ENCODE measurements around the gene NCKAP5.

Gene NCKAP5

DNA sequence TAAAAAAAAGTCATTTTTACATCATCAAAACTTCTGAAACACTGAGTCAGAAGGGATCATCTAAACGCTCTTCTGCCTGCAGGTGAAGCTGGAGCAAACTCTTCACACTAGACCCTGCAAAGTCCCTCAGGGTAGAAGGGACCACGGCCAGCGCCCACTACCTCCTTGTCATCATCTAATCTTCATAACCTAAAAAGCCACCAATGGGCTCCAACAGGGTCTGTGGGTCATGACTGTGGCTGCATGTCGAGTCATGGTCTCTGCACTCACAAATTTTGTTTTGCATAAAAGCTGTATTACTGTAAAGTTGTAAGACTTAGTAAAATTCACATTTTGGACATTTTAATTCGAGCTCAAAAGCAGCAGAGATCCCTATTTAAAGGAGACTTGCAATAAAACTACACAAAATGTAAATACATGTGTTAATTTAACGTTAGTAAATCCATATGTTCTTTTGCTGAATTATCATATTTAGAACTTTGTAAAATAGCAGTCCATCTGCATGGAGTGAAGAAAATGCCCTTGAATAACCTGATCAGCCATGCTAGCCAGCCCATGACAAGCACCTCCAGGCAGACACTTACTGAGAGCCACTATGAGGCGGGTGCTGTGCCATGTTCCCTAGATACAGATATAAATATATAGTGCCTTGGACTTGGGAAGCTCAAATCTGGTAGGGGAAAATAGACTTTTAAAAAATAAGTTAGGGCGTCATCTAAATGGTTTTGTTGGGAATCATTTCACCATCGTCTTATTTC is 461.0 kb downstream of the NCKAP5 start:
- TF ChIP-seq, protein P1, sequence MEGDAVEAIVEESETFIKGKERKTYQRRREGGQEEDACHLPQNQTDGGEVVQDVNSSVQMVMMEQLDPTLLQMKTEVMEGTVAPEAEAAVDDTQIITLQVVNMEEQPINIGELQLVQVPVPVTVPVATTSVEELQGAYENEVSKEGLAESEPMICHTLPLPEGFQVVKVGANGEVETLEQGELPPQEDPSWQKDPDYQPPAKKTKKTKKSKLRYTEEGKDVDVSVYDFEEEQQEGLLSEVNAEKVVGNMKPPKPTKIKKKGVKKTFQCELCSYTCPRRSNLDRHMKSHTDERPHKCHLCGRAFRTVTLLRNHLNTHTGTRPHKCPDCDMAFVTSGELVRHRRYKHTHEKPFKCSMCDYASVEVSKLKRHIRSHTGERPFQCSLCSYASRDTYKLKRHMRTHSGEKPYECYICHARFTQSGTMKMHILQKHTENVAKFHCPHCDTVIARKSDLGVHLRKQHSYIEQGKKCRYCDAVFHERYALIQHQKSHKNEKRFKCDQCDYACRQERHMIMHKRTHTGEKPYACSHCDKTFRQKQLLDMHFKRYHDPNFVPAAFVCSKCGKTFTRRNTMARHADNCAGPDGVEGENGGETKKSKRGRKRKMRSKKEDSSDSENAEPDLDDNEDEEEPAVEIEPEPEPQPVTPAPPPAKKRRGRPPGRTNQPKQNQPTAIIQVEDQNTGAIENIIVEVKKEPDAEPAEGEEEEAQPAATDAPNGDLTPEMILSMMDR (IDR thresholded peaks at IDR 0.05; ENCODE audit: low read depth, low read length, missing control alignments), result no peak
- in situ Hi-C loops (cut with HindIII; ENCODE audit: low sequenced_read_pairs), result no loop called here
- H3K4me3 ChIP-seq (ENCODE audit: low read depth, low read length), result no peak overlapping the region
- DNase-seq (ENCODE audit: low read depth), result no peak

- no peak overlapping the region for H3K4me3 ChIP-seq (ENCODE audit: low read depth, low read length)
- in situ Hi-C loops (cut with HindIII; ENCODE audit: low sequenced_read_pairs), result no loop called here
- no peak for DNase-seq (ENCODE audit: low read depth)
- TF ChIP-seq, protein P1 (IDR thresholded peaks at IDR 0.05; ENCODE audit: low read depth, low read length, missing control alignments), result no peak
Observed at GRCh38 chr2:133104871-133105270, 463.4 kb downstream of the NCKAP5 start.

DNA sequence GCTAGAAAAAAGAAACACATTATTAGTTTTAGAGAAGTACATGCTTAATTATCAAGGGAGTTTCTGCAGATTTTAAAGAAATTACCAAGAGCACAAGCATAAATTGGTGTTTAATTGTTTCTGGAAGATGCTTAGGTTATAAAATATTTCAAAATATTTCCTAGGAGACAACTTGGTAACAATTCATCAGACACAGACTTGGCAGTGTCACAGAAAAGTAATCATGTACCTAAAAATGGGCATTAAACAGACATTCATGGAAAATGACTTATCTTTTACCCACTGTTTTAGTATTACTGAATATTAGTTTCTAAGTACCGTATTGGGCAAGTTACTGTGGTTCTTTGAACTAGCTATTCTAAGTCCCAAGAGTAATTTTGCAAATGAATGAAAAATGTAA is 469.5 kb downstream of the NCKAP5 start:
- TF ChIP-seq, protein P1 (IDR thresholded peaks at IDR 0.05; ENCODE audit: low read depth, low read length, missing control alignments), result no peak
- no peak overlapping the region for H3K4me3 ChIP-seq (ENCODE audit: low read depth, low read length)
- DNase-seq (ENCODE audit: low read depth), result no peak
- in situ Hi-C loops (cut with HindIII; ENCODE audit: low sequenced_read_pairs), result no loop called here

DNA sequence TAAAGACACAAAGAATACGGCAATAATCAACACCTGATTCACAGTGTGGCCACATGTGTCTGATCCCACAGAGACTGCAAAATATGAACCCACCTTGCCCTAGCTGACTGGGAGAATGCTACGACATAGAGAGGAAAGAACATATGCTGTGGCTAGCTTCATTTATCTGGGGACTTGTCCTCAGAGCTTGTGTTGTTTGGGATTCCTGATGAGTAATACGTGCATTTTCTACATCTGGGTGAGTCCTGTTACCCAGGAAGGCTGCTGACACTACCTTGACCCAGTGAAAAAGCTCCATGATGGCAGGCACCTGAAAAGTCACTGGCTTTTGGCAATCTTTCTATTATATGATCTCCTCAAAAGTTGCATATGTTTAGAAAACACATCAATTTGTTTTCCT is 470.6 kb downstream of the NCKAP5 start:
- H3K4me3 ChIP-seq (ENCODE audit: low read depth, low read length), result no peak overlapping the region
- in situ Hi-C loops (cut with HindIII; ENCODE audit: low sequenced_read_pairs), result no loop called here
- TF ChIP-seq, protein P1 (IDR thresholded peaks at IDR 0.05; ENCODE audit: low read depth, low read length, missing control alignments), result no peak
- DNase-seq (ENCODE audit: low read depth), result no peak

DNA sequence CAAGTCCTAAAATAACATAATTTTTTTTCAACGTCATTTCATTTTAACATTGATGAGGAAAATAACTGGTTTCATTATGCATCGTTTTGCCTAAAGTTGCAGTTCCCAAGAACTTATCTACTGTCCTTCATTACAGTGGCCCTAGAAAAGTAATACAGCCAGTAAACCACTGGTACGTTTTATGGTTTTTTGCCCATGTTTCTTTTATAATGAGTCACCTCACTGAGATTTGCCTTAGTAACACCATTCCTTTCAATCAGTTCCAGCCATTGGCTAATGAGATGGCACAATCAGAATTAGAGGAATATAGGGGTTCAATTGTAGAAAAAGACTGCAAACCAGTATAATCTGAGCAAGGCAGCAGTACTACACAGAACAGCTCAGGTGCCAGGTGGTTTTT is 475.7 kb downstream of the NCKAP5 start:
- TF ChIP-seq, protein P1 (IDR thresholded peaks at IDR 0.05; ENCODE audit: low read depth, low read length, missing control alignments), result no peak
- DNase-seq (ENCODE audit: low read depth), result no peak
- in situ Hi-C loops (cut with HindIII; ENCODE audit: low sequenced_read_pairs), result no loop called here
- no peak overlapping the region for H3K4me3 ChIP-seq (ENCODE audit: low read depth, low read length)

DNA sequence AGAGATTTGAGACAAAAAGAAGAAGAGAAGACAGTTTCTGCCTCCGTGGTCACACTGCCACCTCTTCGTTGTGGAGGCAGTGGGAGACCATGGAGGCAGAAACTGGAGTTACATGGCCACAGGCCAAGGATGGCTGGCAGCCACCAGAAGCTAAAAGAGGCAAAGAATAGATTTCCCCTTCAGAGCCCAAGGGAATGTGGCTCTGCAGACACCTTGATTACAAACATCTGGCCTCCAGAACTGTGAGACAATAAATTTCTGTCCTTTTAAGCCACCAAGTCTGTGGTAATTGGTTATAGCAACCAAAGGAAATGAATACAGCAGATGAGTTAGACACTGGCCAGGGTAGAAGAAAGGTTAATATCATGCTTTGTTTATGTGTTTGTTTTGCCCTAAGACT is 477.9 kb downstream of the NCKAP5 start:
- DNase-seq (ENCODE audit: low read depth), result no peak
- in situ Hi-C loops (cut with HindIII; ENCODE audit: low sequenced_read_pairs), result no loop called here
- TF ChIP-seq, protein P1 (IDR thresholded peaks at IDR 0.05; ENCODE audit: low read depth, low read length, missing control alignments), result no peak
- H3K4me3 ChIP-seq (ENCODE audit: low read depth, low read length), result no peak overlapping the region
